T-helper 17 cell (primary cell): ENCODE data around the gene PHLPP1. TPM values are rescaled to one million over a fixed set of nuclear protein-coding genes. Genes with fewer than 3 reads are reported as not detected.
"Not testable (repeated sequence)": the region's sequence is repeated elsewhere in the genome, so short reads cannot be mapped to it uniquely, and the experiment has no call there.

ENCODE experiments used
- ATAC-seq: fragments of 150-1000 bp; cut with Tn5 transposase; 2 replicates; pipeline ENCODE4 v1.10.0; 2021; ENCODE audit warnings: mild to moderate bottlenecking, moderate library complexity
- DNase-seq, 3 donors: peaks; one replicate each; pipeline versions ENCODE4 v3.0.0 to v3.0.0-alpha.2; 2020 to 2021
- H3K9me3 ChIP-seq: one replicate; pipeline ENCODE4 v1.7.0; 2013; ENCODE audit warnings: low read length, mild to moderate bottlenecking; ENCODE audit not compliant: control insufficient read depth, poor library complexity, severe bottlenecking
- H3K27ac Mint-ChIP-seq: one replicate; pipeline ENCODE4 v1.8.0; 2022; ENCODE audit warnings: mild to moderate bottlenecking, moderate library complexity, mixed read lengths
- H3K27me3 Mint-ChIP-seq: one replicate; pipeline ENCODE4 v1.8.0; 2022; ENCODE audit warnings: mixed read lengths
- H3K36me3 Mint-ChIP-seq: one replicate; pipeline ENCODE4 v1.8.0; 2022; ENCODE audit warnings: low read depth, mixed read lengths
- H3K4me1 Mint-ChIP-seq: one replicate; pipeline ENCODE4 v1.8.0; 2022; ENCODE audit warnings: mild to moderate bottlenecking, mixed read lengths
- H3K4me3 Mint-ChIP-seq: one replicate; pipeline ENCODE4 v1.8.0; 2022; ENCODE audit warnings: mild to moderate bottlenecking, moderate library complexity, mixed read lengths
- total RNA-seq, 4 donors: library from RNA in 2 of 4; stranded (reverse) in 2 of 4; gene quantifications; one replicate each; pipeline ENCODE4 v1.2.3 and lab custom pipeline; 2022 to 2026

The PHLPP1 gene
- total RNA-seq, 2 donors from 2014 or later, result 9.0 to 10.8 TPM

GRCh38 chr18:62899534-62899933, 184.2 kb downstream of the PHLPP1 start:
- ATAC-seq (no peak), DNase-seq (no peak)
- Mint-ChIP-seq H3K27me3 (no peaks in the 10 kb centered on the region), H3K27ac (no peak overlapping the region), H3K4me3 (no peak overlapping the region), H3K36me3 (peaks cover 19% of the 10 kb centered on the region), H3K4me1 (no peaks in the 10 kb centered on the region)
- no peaks in the 10 kb centered on the region for H3K9me3 ChIP-seq

DNA sequence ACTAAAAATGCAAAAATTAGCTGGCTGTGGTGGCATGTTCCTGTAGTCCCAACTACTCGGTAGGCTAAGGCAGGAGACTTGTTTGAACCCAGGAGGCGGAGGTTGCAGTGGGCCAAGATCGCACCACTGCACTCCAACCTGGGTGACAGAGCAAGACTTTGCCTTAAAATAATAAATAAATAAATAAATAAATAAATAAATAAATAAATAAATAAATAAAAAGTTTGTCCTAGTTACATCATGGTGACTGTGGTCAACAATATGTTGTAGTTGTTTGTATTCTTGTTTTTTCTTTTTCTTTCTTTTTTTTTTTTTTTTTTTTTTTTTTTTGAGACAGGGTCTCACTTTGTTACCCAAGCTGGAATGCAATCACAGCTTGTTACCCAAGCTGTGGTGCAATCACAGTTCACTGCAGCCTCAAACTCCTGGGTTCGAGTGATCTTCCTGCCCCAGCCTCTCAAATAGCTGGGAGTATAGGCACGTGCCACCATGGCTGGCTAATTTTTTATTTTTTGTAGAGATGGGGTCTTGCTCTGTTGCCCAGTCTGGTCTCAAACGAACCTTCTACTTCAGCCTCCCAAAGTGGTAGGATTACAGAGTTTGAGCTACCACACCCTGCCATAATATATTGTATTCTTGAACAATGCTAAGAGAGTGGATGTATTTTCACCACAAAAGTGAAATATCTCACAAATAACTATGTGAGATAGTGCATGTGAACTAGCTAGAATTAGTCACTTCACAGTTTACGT, 185.0 kb downstream of the PHLPP1 start:
- H3K4me1 Mint-ChIP-seq, result no peaks in the 10 kb centered on the region
- H3K9me3 ChIP-seq, result no peaks in the 10 kb centered on the region
- DNase-seq (no peak), ATAC-seq (no peak)
- no peak overlapping the region for H3K27ac Mint-ChIP-seq
- H3K36me3 Mint-ChIP-seq, result peaks cover 19% of the 10 kb centered on the region
- no peaks in the 10 kb centered on the region for H3K27me3 Mint-ChIP-seq
- no peak overlapping the region for H3K4me3 Mint-ChIP-seq

DNA sequence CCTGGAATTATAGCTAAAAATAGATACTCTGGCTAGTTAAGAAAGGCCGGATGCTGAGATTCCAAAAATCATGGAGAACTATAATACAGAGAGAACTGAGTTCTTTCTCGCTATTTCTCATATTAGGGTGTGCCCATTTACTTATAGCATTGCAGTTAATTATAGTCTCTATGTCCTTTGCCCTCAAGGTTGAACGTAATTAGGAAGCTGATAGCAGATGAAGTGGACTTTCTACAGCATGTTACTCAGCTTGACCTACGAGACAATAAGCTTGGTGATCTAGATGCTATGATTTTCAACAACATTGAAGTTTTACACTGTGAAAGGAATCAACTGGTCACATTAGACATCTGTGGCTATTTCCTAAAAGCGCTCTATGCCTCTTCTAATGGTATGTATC, 187.4 kb downstream of the PHLPP1 start:
- H3K27ac Mint-ChIP-seq, result no peak overlapping the region
- no peak for ATAC-seq
- peaks cover 15% of the 10 kb centered on the region for H3K36me3 Mint-ChIP-seq
- no peak for DNase-seq
- no peaks in the 10 kb centered on the region for H3K27me3 Mint-ChIP-seq
- H3K9me3 ChIP-seq, result no peaks in the 10 kb centered on the region
- no peaks in the 10 kb centered on the region for H3K4me1 Mint-ChIP-seq
- no peak overlapping the region for H3K4me3 Mint-ChIP-seq

- H3K36me3 Mint-ChIP-seq, result peaks cover 10% of the 10 kb centered on the region
- H3K4me1 Mint-ChIP-seq, result no peaks in the 10 kb centered on the region
Measured at GRCh38 chr18:62904396-62905285, 189.3 kb downstream of the PHLPP1 start.

GRCh38 chr18:62912885-62913284, 197.5 kb downstream of the PHLPP1 start:
- Mint-ChIP-seq H3K4me3 (no peak overlapping the region), H3K27me3 (no peaks in the 10 kb centered on the region), H3K4me1 (no peaks in the 10 kb centered on the region), H3K36me3 (peaks cover 2% of the 10 kb centered on the region), H3K27ac (no peak overlapping the region)
- no peak for DNase-seq
- ATAC-seq, result no peak
- H3K9me3 ChIP-seq, result no peaks in the 10 kb centered on the region

More at GRCh38 chr18:62904396-62905285, 189.3 kb downstream of the PHLPP1 start:
- H3K27ac Mint-ChIP-seq, result no peak overlapping the region
- H3K27me3 Mint-ChIP-seq, result no peaks in the 10 kb centered on the region
- ATAC-seq (no peak), DNase-seq (no peak)
- no peaks in the 10 kb centered on the region for H3K9me3 ChIP-seq
- no peak overlapping the region for H3K4me3 Mint-ChIP-seq

DNA sequence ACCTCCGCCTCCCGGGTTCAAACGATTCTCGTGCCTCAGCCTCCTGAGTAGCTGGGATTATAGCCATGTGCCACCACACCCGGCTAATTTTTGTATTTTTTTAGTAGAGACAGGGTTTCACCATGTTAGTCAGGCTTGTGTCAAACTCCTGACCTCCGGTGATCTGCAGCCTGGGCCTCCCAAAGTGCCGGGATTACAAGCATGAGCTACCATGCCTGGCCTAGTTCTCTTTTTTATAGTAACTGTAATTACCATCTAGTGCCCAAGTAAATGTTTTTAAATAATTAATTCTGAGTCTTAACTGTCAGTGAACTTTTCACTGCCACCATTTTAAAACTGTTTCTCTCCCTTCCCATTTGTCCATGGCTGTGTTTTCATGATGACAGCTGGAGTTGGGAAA, 198.5 kb downstream of the PHLPP1 start:
- H3K36me3 Mint-ChIP-seq, H3K4me1 Mint-ChIP-seq, H3K27me3 Mint-ChIP-seq, DNase-seq, ATAC-seq, H3K4me3 Mint-ChIP-seq, H3K27ac Mint-ChIP-seq, H3K9me3 ChIP-seq: not testable (repeated sequence)

GRCh38 chr18:62914871-62915392, 199.6 kb downstream of the PHLPP1 start:
- H3K9me3 ChIP-seq, result no peaks in the 10 kb centered on the region
- peaks cover 2% of the 10 kb centered on the region for H3K4me1 Mint-ChIP-seq
- ATAC-seq (no peak), DNase-seq (no peak)
- H3K27me3 Mint-ChIP-seq, result no peaks in the 10 kb centered on the region
- H3K4me3 Mint-ChIP-seq, result no peak overlapping the region
- peaks cover 5% of the 10 kb centered on the region for H3K36me3 Mint-ChIP-seq
- no peak overlapping the region for H3K27ac Mint-ChIP-seq

DNA sequence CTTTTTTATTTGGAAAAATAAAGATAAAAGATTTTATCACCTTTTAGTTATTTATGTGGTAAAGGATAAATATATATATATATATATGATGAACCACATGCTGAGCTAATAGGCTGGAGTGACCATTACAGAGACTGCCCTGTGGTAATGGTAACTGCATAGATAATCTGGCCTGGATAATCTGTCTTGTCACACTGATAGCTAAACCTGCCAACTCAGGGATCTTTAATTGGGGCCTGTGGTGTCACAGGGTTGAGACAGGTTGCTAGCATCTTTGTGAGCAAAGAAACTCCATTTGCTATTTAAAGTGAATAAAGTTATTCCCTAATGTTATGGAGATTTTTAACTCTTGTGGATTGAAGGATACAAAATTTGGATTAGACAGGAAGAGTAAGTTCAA, 203.0 kb downstream of the PHLPP1 start:
- no peak overlapping the region for H3K27ac Mint-ChIP-seq
- H3K27me3 Mint-ChIP-seq, result no peaks in the 10 kb centered on the region
- no peak overlapping the region for H3K4me3 Mint-ChIP-seq
- DNase-seq (no peak), ATAC-seq (no peak)
- no peaks in the 10 kb centered on the region for H3K9me3 ChIP-seq
- peaks cover 11% of the 10 kb centered on the region for H3K36me3 Mint-ChIP-seq
- H3K4me1 Mint-ChIP-seq, result peaks cover 2% of the 10 kb centered on the region

GRCh38 chr18:62919109-62919838, 203.9 kb downstream of the PHLPP1 start:
- no peaks in the 10 kb centered on the region for H3K27me3 Mint-ChIP-seq
- H3K4me3 Mint-ChIP-seq, result no peak overlapping the region
- peaks cover 11% of the 10 kb centered on the region for H3K36me3 Mint-ChIP-seq
- no peak for ATAC-seq
- H3K4me1 Mint-ChIP-seq, result peaks cover 2% of the 10 kb centered on the region
- DNase-seq, result no peak
- no peak overlapping the region for H3K27ac Mint-ChIP-seq
- peaks cover 2% of the 10 kb centered on the region for H3K9me3 ChIP-seq

GRCh38 chr18:62925031-62925688, 209.8 kb downstream of the PHLPP1 start:
- peaks cover 2% of the 10 kb centered on the region for H3K9me3 ChIP-seq
- DNase-seq, result no peak
- ATAC-seq, result no peak
- Mint-ChIP-seq H3K4me3 (no peak overlapping the region), H3K27ac (no peak overlapping the region), H3K27me3 (no peaks in the 10 kb centered on the region), H3K4me1 (no peaks in the 10 kb centered on the region), H3K36me3 (peaks cover 6% of the 10 kb centered on the region)

- no peak for ATAC-seq
Measured at GRCh38 chr18:62928326-62928725, 213.0 kb downstream of the PHLPP1 start.

DNA sequence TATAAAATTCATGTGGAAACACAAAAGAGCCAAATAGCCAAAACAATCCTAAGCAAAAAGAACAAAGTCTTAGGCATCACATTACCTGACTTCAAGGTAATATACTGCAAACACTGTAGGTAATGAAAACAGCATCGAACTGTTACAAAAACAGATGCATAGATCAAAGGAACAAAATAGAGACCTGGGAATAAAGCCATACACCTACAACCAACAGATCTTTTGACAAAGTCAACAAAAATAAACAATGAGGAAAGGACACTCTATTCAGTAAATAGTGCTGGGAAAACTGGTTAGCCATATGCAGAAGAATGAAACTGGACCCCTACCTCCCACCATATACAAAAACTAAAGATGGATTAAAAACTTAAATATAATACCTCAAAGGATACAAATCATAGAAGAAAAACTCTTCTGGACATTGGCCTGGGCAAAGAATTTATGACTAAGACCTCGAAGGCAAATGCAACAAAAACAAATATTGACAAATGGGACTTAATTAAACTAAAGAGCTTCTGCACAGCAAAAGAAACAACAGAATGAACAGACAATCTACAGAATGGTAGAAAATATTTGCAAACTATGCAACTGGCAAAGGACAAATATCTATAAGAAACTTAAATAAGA, 218.0 kb downstream of the PHLPP1 start:
- no peaks in the 10 kb centered on the region for H3K4me1 Mint-ChIP-seq
- no peak overlapping the region for H3K4me3 Mint-ChIP-seq
- H3K27ac Mint-ChIP-seq, result no peak overlapping the region
- H3K27me3 Mint-ChIP-seq, result no peaks in the 10 kb centered on the region
- DNase-seq (no peak), ATAC-seq (no peak)
- H3K9me3 ChIP-seq, result no peaks in the 10 kb centered on the region
- H3K36me3 Mint-ChIP-seq, result no peaks in the 10 kb centered on the region

More at GRCh38 chr18:62928326-62928725, 213.0 kb downstream of the PHLPP1 start:
- no peak overlapping the region for H3K27ac Mint-ChIP-seq
- H3K4me1 Mint-ChIP-seq, result no peaks in the 10 kb centered on the region
- no peaks in the 10 kb centered on the region for H3K27me3 Mint-ChIP-seq
- H3K9me3 ChIP-seq, result peaks cover 2% of the 10 kb centered on the region
- H3K36me3 Mint-ChIP-seq, result no peaks in the 10 kb centered on the region
- H3K4me3 Mint-ChIP-seq, result no peak overlapping the region
- DNase-seq, result no peak
